PFSK-1 (cell line): ENCODE data around the gene MOGAT1.

Source experiments
- FOXP2 ChIP-seq: optimal IDR thresholded peaks from 2 replicates; pipeline ENCODE3; 2011; ENCODE audit warnings: borderline replicate concordance, control low read depth, inconsistent platforms; ENCODE audit not compliant: insufficient read depth; ENCODE audit errors: extremely low read length, extremely low read depth
- POLR2AphosphoS5 ChIP-seq: IDR thresholded peaks from 2 replicates; pipeline ENCODE4 v1.6.1; 2012; ENCODE audit warnings: low read depth, mild to moderate bottlenecking, control low read depth, low read length, moderate library complexity
- SIN3A ChIP-seq: IDR thresholded peaks from 2 replicates; pipeline ENCODE4 v1.6.1; 2012; ENCODE audit warnings: mild to moderate bottlenecking, low read length, moderate library complexity, borderline replicate concordance; ENCODE audit not compliant: insufficient read depth
- TAF1 ChIP-seq: IDR thresholded peaks from 2 replicates; pipeline ENCODE4 v1.6.1; 2012; ENCODE audit warnings: low read length, control low read depth, borderline replicate concordance; ENCODE audit not compliant: insufficient read depth
- TF ChIP-seq, protein P1 (sequence below), 2 experiments: IDR thresholded peaks; 2 replicates each; pipeline versions ENCODE4 v1.6.1 to v1.8.0; 2011 to 2012; ENCODE audit warnings: low read depth in 2 of 2, low read length in 2 of 2, control low read depth in 1 of 2, inconsistent platforms in 1 of 2, mild to moderate bottlenecking in 1 of 2, moderate library complexity in 1 of 2; ENCODE audit not compliant: insufficient read depth in 1 of 2

Gene MOGAT1

DNA sequence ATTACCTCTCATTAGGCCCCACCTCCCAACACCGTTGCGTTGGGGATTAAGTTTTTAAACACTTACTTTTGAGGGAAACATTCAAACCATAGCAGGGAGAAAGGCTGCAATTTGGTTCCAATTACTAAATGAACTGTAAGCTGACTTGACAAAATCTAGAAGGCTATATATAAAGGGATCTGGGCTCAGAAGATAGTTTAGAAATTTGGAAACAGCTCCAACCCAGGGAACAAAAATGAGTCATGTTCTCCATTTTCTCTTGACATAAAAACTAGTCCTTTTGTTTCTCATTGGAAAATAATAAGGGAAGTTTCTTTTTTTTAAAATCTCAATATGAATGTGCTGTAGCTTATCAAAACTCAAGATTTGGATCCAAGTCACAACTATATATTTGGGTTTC lies 17.5 kb downstream of the MOGAT1 start:
- TF ChIP-seq SIN3A (no peak), FOXP2 (no peak), POLR2AphosphoS5 (no peak), TAF1 (no peak)
- TF ChIP-seq, protein P1, sequence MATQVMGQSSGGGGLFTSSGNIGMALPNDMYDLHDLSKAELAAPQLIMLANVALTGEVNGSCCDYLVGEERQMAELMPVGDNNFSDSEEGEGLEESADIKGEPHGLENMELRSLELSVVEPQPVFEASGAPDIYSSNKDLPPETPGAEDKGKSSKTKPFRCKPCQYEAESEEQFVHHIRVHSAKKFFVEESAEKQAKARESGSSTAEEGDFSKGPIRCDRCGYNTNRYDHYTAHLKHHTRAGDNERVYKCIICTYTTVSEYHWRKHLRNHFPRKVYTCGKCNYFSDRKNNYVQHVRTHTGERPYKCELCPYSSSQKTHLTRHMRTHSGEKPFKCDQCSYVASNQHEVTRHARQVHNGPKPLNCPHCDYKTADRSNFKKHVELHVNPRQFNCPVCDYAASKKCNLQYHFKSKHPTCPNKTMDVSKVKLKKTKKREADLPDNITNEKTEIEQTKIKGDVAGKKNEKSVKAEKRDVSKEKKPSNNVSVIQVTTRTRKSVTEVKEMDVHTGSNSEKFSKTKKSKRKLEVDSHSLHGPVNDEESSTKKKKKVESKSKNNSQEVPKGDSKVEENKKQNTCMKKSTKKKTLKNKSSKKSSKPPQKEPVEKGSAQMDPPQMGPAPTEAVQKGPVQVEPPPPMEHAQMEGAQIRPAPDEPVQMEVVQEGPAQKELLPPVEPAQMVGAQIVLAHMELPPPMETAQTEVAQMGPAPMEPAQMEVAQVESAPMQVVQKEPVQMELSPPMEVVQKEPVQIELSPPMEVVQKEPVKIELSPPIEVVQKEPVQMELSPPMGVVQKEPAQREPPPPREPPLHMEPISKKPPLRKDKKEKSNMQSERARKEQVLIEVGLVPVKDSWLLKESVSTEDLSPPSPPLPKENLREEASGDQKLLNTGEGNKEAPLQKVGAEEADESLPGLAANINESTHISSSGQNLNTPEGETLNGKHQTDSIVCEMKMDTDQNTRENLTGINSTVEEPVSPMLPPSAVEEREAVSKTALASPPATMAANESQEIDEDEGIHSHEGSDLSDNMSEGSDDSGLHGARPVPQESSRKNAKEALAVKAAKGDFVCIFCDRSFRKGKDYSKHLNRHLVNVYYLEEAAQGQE (IDR thresholded peaks at IDR 0.05; ENCODE audit: insufficient read depth in 1 of 2, low read depth in 2 of 2, low read length in 2 of 2), result no peak

DNA sequence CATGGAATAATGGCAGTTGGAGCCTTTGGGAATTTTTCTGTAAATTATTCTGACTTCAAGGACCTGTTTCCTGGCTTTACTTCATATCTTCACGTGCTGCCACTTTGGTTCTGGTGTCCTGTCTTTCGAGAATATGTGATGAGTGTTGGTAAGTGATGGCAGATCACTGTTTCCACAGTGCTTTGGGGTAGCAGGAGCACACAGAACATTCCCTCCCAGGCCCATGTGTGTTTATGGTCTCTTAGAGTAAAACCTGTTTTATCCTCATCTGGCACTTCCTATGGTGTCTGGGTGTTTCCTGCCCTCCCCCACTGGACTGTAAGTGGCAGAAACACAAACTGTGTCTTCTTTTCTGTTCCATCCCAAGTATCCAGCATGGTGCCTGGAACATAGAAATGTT lies 17.9 kb downstream of the MOGAT1 start:
- TF ChIP-seq FOXP2, result no peak
- no peak for TF ChIP-seq TAF1
- TF ChIP-seq, protein P1 (IDR thresholded peaks at IDR 0.05; ENCODE audit: insufficient read depth in 1 of 2, low read depth in 2 of 2, low read length in 2 of 2), result no peak
- no peak for TF ChIP-seq POLR2AphosphoS5
- no peak for TF ChIP-seq SIN3A

DNA sequence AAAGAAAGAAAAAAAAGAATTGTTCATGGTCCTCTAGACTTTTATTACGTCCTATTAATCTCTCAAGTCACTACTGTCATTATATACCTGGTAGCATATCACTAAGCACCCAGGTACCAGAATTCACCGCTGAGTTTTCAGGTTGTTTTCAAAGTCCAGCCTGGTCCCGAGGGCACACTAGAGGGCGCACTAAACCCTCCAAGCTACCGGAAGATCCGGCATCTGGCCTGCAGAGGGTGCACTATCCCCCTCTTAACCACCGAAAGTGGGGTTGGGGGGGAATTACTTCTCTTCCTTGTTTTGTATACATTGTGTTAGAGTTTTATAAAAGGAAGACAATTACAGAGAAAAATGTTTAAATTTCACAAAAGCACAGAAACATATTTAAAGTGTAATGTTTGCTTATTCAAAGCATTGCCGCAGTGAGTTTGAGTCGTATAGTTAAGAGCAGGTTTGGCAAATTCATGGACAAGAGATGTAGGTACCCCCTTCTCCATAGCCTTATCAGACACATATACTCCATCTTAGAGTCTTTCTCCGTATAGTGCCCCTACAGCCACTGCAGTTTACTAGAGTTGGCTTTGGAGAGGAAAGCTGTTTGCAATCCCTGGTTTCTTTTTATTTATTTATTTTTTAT lies 19.2 kb downstream of the MOGAT1 start:
- TF ChIP-seq, protein P1 (IDR thresholded peaks at IDR 0.05; ENCODE audit: insufficient read depth in 1 of 2, low read depth in 2 of 2, low read length in 2 of 2), result no peak
- no peak for TF ChIP-seq TAF1
- TF ChIP-seq FOXP2, result no peak
- no peak for TF ChIP-seq POLR2AphosphoS5
- no peak for TF ChIP-seq SIN3A

DNA sequence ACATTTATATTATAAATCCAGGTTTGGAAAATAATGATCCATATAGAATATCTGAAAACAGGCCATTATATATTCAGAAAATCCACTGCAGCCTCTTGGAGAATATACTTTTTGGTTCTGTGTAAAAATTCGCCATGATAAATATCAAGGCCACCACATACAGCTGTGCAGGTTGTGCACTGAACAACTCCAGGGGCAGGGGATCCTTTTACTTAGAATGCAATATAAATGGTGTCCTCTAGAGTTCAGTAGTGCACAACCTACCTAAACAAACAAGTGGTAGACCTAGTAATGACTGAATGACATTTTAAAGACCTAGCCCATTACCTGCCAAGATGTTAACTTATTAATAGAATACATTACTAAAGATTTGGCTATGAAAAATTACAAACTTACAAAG lies 22.4 kb downstream of the MOGAT1 start:
- TF ChIP-seq TAF1, result no peak
- no peak for TF ChIP-seq POLR2AphosphoS5
- TF ChIP-seq FOXP2, result no peak
- TF ChIP-seq SIN3A, result no peak
- TF ChIP-seq, protein P1 (IDR thresholded peaks at IDR 0.05; ENCODE audit: insufficient read depth in 1 of 2, low read depth in 2 of 2, low read length in 2 of 2), result no peak

DNA sequence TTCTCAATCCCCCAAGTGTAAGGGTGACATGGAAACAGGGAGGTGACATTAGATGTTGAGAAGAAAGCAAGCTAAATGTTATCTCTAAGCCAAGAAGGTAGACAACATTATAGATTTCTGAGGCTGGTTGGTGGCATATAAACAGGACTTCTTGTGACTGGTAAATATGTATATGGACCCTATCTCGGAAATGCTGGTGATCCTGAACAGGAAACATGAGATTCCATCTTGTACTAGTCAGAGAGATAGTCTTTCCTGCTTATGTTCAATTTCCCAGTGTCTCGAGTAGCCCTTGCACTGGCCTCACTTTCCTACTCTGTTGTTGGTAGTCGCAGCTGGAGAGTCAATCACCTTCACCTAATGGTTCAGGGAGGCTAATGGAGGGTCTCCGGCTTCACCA lies 26.8 kb downstream of the MOGAT1 start:
- TF ChIP-seq FOXP2 (no peak), SIN3A (no peak), TAF1 (no peak), POLR2AphosphoS5 (no peak)
- TF ChIP-seq, protein P1 (IDR thresholded peaks at IDR 0.05; ENCODE audit: insufficient read depth in 1 of 2, low read depth in 2 of 2, low read length in 2 of 2), result no peak
